ENCODE measurements around the gene RNASE2. TPM values are rescaled to one million over a fixed set of nuclear protein-coding genes. Genes with fewer than 3 reads are reported as not detected.

The RNASE2 gene
- total RNA-seq, 1 donor = not detected

- Histone ChIP-seq H3K4me3 (ENCODE audit: insufficient read depth, low read length) (no peak overlapping the region), H3K4me1 (ENCODE audit: insufficient read depth, low read length) (no peaks in the 10 kb centered on the region), H3K4me2 (ENCODE audit: insufficient read depth, low read length) (no peak overlapping the region), H3K9me3 (ENCODE audit: low read depth, low read length) (no peaks in the 10 kb centered on the region), H2AFZ (ENCODE audit: low read length) (no peak overlapping the region), H3K79me2 (ENCODE audit: insufficient read depth, low read length) (peaks cover 8% of the 10 kb centered on the region), H3K36me3 (ENCODE audit: insufficient read depth, low read length) (peaks cover 56% of the 10 kb centered on the region), H3K27ac (ENCODE audit: low read depth, low read length) (no peak overlapping the region), H4K20me1 (ENCODE audit: insufficient read depth, low read length) (peaks cover 8% of the 10 kb centered on the region), H3K27me3 (ENCODE audit: insufficient read depth, low read length) (no peaks in the 10 kb centered on the region)
- TF ChIP-seq CTCF (IDR thresholded peaks at IDR 0.05; ENCODE audit: extremely low read depth, low read depth, low read length) = no peak
- DNase-seq (ENCODE audit: insufficient read length, low spot score, missing footprints) = no peak
Measured at GRCh38 chr14:20996521-20996920, 41.2 kb downstream of the RNASE2 start.

- Histone ChIP-seq H3K27ac (ENCODE audit: low read depth, low read length) (no peak overlapping the region), H3K36me3 (ENCODE audit: insufficient read depth, low read length) (peaks cover 52% of the 10 kb centered on the region), H3K4me2 (ENCODE audit: insufficient read depth, low read length) (no peak overlapping the region), H3K27me3 (ENCODE audit: insufficient read depth, low read length) (no peaks in the 10 kb centered on the region), H2AFZ (ENCODE audit: low read length) (no peak overlapping the region), H4K20me1 (ENCODE audit: insufficient read depth, low read length) (peaks cover 3% of the 10 kb centered on the region), H3K4me3 (ENCODE audit: insufficient read depth, low read length) (no peak overlapping the region), H3K4me1 (ENCODE audit: insufficient read depth, low read length) (no peaks in the 10 kb centered on the region), H3K9me3 (ENCODE audit: low read depth, low read length) (no peaks in the 10 kb centered on the region), H3K79me2 (ENCODE audit: insufficient read depth, low read length) (peaks cover 2% of the 10 kb centered on the region)
- no peak for DNase-seq (ENCODE audit: insufficient read length, low spot score, missing footprints)
- no peak for TF ChIP-seq CTCF (IDR thresholded peaks at IDR 0.05; ENCODE audit: extremely low read depth, low read depth, low read length)
Measured at GRCh38 chr14:20997115-20997514, 41.8 kb downstream of the RNASE2 start.

GRCh38 chr14:20997564-20997963, 42.3 kb downstream of the RNASE2 start:
- Histone ChIP-seq H3K36me3 (ENCODE audit: insufficient read depth, low read length) (peaks cover 48% of the 10 kb centered on the region), H2AFZ (ENCODE audit: low read length) (no peak overlapping the region), H4K20me1 (ENCODE audit: insufficient read depth, low read length) (no peaks in the 10 kb centered on the region), H3K4me1 (ENCODE audit: insufficient read depth, low read length) (no peaks in the 10 kb centered on the region), H3K27me3 (ENCODE audit: insufficient read depth, low read length) (no peaks in the 10 kb centered on the region), H3K4me3 (ENCODE audit: insufficient read depth, low read length) (no peak overlapping the region), H3K9me3 (ENCODE audit: low read depth, low read length) (no peaks in the 10 kb centered on the region), H3K27ac (ENCODE audit: low read depth, low read length) (no peak overlapping the region), H3K4me2 (ENCODE audit: insufficient read depth, low read length) (no peak overlapping the region), H3K79me2 (ENCODE audit: insufficient read depth, low read length) (no peaks in the 10 kb centered on the region)
- no peak for DNase-seq (ENCODE audit: insufficient read length, low spot score, missing footprints)
- TF ChIP-seq CTCF (IDR thresholded peaks at IDR 0.05; ENCODE audit: extremely low read depth, low read depth, low read length) = no peak

- H3K79me2 ChIP-seq (ENCODE audit: insufficient read depth, low read length) = no peaks in the 10 kb centered on the region
- H2AFZ ChIP-seq (ENCODE audit: low read length) = no peak overlapping the region
- H3K9me3 ChIP-seq (ENCODE audit: low read depth, low read length) = no peaks in the 10 kb centered on the region
- H3K4me1 ChIP-seq (ENCODE audit: insufficient read depth, low read length) = no peaks in the 10 kb centered on the region
- H3K4me2 ChIP-seq (ENCODE audit: insufficient read depth, low read length) = no peak overlapping the region
- H3K4me3 ChIP-seq (ENCODE audit: insufficient read depth, low read length) = no peak overlapping the region
- H3K36me3 ChIP-seq (ENCODE audit: insufficient read depth, low read length) = peaks cover 42% of the 10 kb centered on the region
- no peak overlapping the region for H3K27ac ChIP-seq (ENCODE audit: low read depth, low read length)
- no peaks in the 10 kb centered on the region for H3K27me3 ChIP-seq (ENCODE audit: insufficient read depth, low read length)
- DNase-seq (ENCODE audit: insufficient read length, low spot score, missing footprints) = no peak
- TF ChIP-seq CTCF (IDR thresholded peaks at IDR 0.05; ENCODE audit: extremely low read depth, low read depth, low read length) = no peak
- no peaks in the 10 kb centered on the region for H4K20me1 ChIP-seq (ENCODE audit: insufficient read depth, low read length)
Measured at GRCh38 chr14:20998139-20998538, 42.9 kb downstream of the RNASE2 start.
